ENCODE data around the gene COL5A1. TPM values are rescaled to one million over a fixed set of nuclear protein-coding genes. Genes with fewer than 3 reads are reported as not detected.

COL5A1 gene
- polyA plus RNA-seq, 3 donors = 7.0 to 53.3 (median 28.0) TPM

DNA sequence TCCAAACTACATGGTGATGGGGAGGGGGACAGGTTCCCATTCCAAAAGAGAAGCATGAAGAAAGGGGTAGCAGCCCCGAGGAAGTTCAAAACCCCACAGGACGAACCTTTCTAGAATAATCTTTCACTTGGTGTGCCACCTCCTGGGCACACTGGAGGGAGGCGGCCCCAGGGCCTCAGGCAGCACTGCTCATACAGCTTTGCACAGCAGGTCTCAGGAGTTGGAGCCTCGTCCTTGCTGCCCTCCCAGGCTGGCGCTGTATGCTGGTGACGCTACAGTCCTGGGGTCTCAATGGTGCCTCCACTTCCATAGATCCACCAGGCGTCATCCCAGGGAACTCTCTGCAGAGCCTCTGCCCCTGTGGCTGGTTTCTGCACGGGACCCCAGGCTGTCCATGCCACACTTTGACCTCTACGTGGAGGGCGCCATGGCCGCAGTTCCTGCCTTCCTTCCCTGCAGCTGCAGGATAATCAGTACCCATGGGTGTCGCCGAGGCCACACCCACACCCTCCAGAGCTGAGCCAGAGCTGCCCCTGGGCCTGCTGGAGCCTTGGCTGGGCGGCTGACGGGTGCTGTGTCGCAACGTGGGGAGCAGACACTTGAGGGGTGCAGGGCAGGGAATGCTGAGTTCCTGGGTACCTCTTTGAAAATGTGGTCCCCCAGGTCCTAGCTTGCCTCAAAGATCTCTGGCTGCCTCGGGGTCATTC, 95.3 kb downstream of the COL5A1 start:
- no peak overlapping the region for H3K27ac ChIP-seq (ENCODE audit: low read depth, low read length)
- WGBS, 3 donors = 73 to 81% (median 78%) methylated on average over 18 of the region's 18 CpGs

GRCh38 chr9:134737842-134738580, 96.4 kb downstream of the COL5A1 start:
- H3K27ac ChIP-seq (ENCODE audit: low read depth, low read length) = no peak overlapping the region
- 77 to 89% (median 88%) methylated on average over 24 to 26 of the region's 26 CpGs for WGBS, 3 donors

- WGBS, 3 donors = 26 to 48% (median 47%) methylated on average over 31 of the region's 31 CpGs
- H3K27ac ChIP-seq (ENCODE audit: low read depth, low read length) = no peak overlapping the region
These were observed 97.5 kb downstream of the COL5A1 start for GRCh38 chr9:134738869-134739659.

DNA sequence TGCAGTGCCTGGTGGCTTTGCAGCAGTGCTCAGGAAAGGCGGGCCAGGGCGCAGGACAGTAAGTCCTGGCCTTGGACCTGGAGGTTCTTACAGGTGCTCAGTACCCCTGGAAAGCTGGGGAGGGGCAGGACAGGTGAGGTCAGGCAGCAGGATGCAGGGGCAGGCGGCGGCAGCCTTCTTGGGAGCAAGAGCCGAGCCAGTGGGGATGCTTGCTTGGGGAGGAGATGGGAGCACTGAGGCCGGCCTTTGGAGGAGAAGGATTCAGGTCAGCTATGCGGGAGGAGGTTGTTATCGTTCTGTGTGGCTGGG, 98.0 kb downstream of the COL5A1 start:
- no peak overlapping the region for H3K27ac ChIP-seq (ENCODE audit: low read depth, low read length)
- WGBS, 3 donors = 74 to 93% (median 83%) methylated on average over 8 of the region's 8 CpGs

DNA sequence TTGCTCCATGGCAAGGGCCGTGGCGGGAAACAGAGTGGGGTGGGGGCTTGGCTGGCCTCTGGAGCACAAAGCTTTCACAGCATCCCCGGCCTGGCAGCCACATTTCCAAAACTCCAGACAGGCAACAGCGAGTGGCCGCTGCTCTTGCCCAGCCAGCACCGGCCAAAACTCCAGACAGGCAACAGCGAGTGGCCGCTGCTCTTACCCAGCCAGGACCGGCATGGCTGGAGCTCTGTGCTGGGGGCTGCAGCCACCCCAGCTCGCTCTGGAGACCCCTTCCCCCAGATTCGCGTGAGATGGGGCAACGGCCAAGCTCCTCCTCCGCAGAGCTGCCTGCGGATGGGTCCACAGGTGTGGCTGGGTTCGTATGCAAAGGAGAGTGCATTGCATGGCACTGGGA, 98.5 kb downstream of the COL5A1 start:
- no peak overlapping the region for H3K27ac ChIP-seq (ENCODE audit: low read depth, low read length)
- WGBS, 3 donors = 85 to 92% (median 90%) methylated on average over 16 of the region's 16 CpGs

GRCh38 chr9:134741846-134742245, 100.2 kb downstream of the COL5A1 start:
- WGBS, 3 donors = 72 to 82% (median 82%) methylated on average over 9 of the region's 9 CpGs
- H3K27ac ChIP-seq (ENCODE audit: low read depth, low read length) = no peak overlapping the region

- H3K27ac ChIP-seq (ENCODE audit: low read depth, low read length) = no peak overlapping the region
- WGBS, 3 donors = 71 to 88% (median 86%) methylated on average over 22 of the region's 22 CpGs
These were observed 101.4 kb downstream of the COL5A1 start for GRCh38 chr9:134742822-134743535.

DNA sequence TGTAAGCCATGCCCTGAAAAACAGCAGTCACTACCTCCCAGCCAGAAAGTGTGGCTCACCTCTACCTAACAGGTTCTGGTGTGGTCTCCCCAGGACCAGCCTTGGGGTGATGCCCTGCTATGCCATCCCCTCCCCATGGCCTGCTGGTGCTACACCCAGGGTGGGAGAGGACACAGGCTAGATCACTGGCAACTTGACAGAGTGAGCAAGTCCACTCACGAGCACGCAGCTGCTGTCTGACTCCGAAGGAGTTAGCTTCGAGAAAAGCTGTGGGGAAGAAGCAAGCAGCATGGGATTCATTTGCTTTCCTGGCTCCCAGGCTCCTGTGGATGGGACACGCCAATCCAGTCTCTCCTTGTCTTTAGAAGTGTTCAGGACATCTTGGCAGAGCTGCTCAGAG, 102.2 kb downstream of the COL5A1 start:
- H3K27ac ChIP-seq (ENCODE audit: low read depth, low read length) = no peak overlapping the region
- WGBS, 3 donors = 72 to 83% (median 77%) methylated on average over 5 of the region's 5 CpGs

- no peak overlapping the region for H3K27ac ChIP-seq (ENCODE audit: low read depth, low read length)
- 90 to 95% (median 91%) methylated on average over 16 of the region's 16 CpGs for WGBS, 3 donors
These were observed 103.0 kb downstream of the COL5A1 start for GRCh38 chr9:134744385-134745295.

GRCh38 chr9:134747951-134748489, 106.4 kb downstream of the COL5A1 start:
- WGBS, 3 donors = 86 to 91% (median 86%) methylated on average over 1 of the region's 1 CpG
- H3K27ac ChIP-seq (ENCODE audit: low read depth, low read length) = no peak overlapping the region

- H3K27ac ChIP-seq (ENCODE audit: low read depth, low read length) = no peak overlapping the region
- WGBS, 3 donors = 26 to 82% (median 79%) methylated on average over 8 of the region's 8 CpGs
These were observed 107.0 kb downstream of the COL5A1 start for GRCh38 chr9:134748591-134748990.

- 91 to 93% (median 92%) methylated on average over 21 of the region's 21 CpGs for whole genome bisulfite sequencing, 3 donors
- no peak overlapping the region for H3K27ac ChIP-seq (ENCODE audit: low read depth, low read length)
These were observed 109.0 kb downstream of the COL5A1 start for GRCh38 chr9:134750450-134751155.

DNA sequence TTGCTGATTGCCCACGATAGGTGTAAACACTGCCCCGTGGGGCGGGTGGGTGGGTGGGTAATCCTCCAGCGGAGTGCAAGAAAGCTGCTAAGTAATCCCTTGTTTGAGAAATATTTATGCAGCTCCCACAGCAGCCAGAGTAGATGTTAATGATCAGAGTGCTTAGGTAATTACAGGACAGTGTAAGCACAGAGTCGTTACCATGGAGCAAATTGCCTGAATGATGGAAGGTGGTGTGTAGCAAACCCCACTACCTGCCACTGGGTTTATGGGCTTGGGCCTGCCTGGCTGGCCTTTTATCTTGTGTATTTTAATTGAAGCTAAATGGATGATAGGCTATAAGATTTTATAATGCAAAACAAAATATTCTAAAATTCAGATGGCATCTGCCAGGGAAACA, 110.0 kb downstream of the COL5A1 start:
- WGBS, 3 donors = 75 to 91% (median 88%) methylated on average over 5 of the region's 5 CpGs
- no peak overlapping the region for H3K27ac ChIP-seq (ENCODE audit: low read depth, low read length)

GRCh38 chr9:134752471-134753168, 111.0 kb downstream of the COL5A1 start:
- H3K27ac ChIP-seq (ENCODE audit: low read depth, low read length) = no peak overlapping the region
- 80 to 89% (median 88%) methylated on average over 15 to 16 of the region's 16 CpGs for WGBS, 3 donors

DNA sequence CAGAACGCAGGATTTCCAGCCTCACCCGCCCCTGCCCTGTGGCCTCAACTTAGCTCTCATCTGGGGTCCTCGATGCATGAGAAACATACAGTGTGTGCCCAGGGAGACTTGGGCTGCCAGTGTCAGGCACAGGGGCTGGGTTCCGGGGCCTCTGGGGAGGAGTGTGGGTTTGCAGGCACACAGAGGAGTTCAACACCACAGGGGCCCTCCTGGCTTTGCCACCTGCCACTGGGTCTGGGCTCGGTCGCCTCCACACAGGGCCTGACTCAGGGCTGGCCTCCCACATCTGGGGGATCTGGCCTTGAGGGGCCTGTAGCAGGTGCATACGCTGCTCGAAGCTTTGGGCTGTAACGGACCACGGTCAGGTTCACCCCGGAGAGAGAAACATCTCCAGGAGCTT, 111.6 kb downstream of the COL5A1 start:
- H3K27ac ChIP-seq (ENCODE audit: low read depth, low read length) = no peak overlapping the region
- 84 to 95% (median 94%) methylated on average over 11 of the region's 11 CpGs for WGBS, 3 donors

DNA sequence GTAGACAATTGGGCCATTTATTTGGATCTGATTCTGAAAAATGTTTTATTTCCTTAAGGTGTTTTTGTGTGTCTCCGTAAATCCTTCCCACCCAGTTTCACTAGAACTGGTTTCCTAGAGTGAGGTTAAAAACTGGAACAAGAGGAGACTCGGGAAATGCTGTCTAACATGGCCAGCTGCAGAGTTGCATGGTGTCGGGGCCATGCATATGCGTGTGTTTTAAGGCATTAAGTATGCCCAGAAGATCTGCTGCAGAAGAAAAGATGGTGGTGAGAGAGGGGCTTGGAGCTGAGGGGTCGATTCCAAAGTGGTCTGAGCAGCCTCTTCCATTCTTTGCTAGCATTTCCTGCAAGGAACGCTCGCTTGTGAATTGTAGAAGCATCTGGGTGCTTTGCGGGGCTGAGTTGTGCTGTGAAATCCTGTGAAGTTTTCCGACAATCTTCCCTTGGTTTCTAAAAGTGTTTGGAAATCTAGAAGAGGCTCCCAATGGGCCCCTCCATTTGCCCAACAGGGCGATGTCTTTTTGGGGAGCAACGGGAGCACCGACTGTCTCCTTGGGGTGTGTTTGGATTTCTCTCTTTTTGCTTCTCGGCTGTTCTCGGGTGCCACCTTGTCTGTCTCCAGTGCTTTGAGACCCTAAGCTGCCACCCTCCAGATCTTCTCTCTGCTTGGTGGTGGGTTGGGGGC, 113.8 kb downstream of the COL5A1 start:
- 86 to 89% (median 86%) methylated on average over 14 of the region's 14 CpGs for WGBS, 3 donors
- no peak overlapping the region for H3K27ac ChIP-seq (ENCODE audit: low read depth, low read length)

Data from adipose tissue (tissue), 3 donors.